GM12801 (cell line): Measurements from ENCODE around the gene PKIG.

ENCODE experiments used
- CTCF ChIP-seq: IDR thresholded peaks from one replicate; pipeline ENCODE4 v1.5.1; 2011; ENCODE audit warnings: control low read depth; ENCODE audit not compliant: insufficient read length; ENCODE audit errors: extremely low read depth

The PKIG gene

GRCh38 chr20:44590980-44591778 is 8.8 kb downstream of the PKIG start:
- no peak for TF ChIP-seq CTCF

- TF ChIP-seq CTCF: no peak
Observed at GRCh38 chr20:44592366-44592765, 10.0 kb downstream of the PKIG start.

GRCh38 chr20:44593751-44594150 is 11.4 kb downstream of the PKIG start:
- no peak for TF ChIP-seq CTCF

- TF ChIP-seq CTCF: no peak
Observed at GRCh38 chr20:44594730-44595129, 12.4 kb downstream of the PKIG start.

GRCh38 chr20:44596010-44596409 is 13.6 kb downstream of the PKIG start:
- no peak for TF ChIP-seq CTCF

- no peak for TF ChIP-seq CTCF
Observed at GRCh38 chr20:44596876-44597275, 14.5 kb downstream of the PKIG start.

- TF ChIP-seq CTCF: no peak
Observed at GRCh38 chr20:44597516-44597915, 15.1 kb downstream of the PKIG start.
